Testis (tissue), 2 donors: ENCODE results near the gene SLC30A4.

Experiments used
- POLR2A ChIP-seq: fragments of 450-650 bp; IDR thresholded peaks from one replicate; pipeline ENCODE4 v1.6.1; 2017; ENCODE audit warnings: antibody characterized with exemption, mild to moderate bottlenecking, moderate library complexity
- TF ChIP-seq, protein P1 (sequence below), 3 experiments: fragments of 450-650 bp in 2 of 3; fragments of 200-600 bp in 1 of 3; sonication (generic) in 1 of 3; IDR thresholded peaks; one replicate each; pipeline ENCODE4 v1.5.1; 2016 to 2019; ENCODE audit warnings: antibody characterized with exemption in 3 of 3, mild to moderate bottlenecking in 2 of 3, moderate library complexity in 1 of 3

DNA sequence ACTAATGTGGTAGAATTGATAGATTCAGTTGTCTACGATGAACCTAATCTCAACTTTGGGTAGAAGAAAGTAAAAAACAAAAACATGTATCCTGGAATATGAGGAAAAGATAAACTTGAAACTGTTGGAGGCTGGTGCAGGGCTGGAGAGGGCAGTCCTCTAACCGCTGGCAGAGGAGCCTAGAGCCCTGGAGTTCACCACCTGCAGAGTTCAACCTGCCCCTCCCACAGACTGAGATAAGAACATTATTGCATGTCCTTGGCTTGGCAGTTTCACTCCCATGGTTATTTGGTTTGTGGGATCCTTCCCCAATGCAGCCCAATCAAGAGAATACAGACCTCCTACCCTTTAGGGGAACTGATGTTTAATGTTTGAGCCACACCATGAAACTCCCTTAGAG is 91.0 kb downstream of the SLC30A4 start:
- TF ChIP-seq, protein P1, sequence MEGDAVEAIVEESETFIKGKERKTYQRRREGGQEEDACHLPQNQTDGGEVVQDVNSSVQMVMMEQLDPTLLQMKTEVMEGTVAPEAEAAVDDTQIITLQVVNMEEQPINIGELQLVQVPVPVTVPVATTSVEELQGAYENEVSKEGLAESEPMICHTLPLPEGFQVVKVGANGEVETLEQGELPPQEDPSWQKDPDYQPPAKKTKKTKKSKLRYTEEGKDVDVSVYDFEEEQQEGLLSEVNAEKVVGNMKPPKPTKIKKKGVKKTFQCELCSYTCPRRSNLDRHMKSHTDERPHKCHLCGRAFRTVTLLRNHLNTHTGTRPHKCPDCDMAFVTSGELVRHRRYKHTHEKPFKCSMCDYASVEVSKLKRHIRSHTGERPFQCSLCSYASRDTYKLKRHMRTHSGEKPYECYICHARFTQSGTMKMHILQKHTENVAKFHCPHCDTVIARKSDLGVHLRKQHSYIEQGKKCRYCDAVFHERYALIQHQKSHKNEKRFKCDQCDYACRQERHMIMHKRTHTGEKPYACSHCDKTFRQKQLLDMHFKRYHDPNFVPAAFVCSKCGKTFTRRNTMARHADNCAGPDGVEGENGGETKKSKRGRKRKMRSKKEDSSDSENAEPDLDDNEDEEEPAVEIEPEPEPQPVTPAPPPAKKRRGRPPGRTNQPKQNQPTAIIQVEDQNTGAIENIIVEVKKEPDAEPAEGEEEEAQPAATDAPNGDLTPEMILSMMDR (IDR thresholded peaks at IDR 0.05) = no peak
- no peak for TF ChIP-seq POLR2A
